B cell (primary cell): ENCODE measurements around the gene ZIC5. TPM values are rescaled to one million over a fixed set of nuclear protein-coding genes. Genes with fewer than 3 reads are reported as not detected.

Experiments
- ATAC-seq: fragments of 200-7000 bp; cut with Tn5 transposase; one replicate; pipeline ENCODE4 v1.10.0; 2021; ENCODE audit warnings: low read depth, mild to moderate bottlenecking, moderate number of reproducible peaks, moderate library complexity
- CTCF ChIA-PET: fragments of 350-600 bp; sonication (Branson Sonifier 250); formaldehyde crosslinking; loops from one replicate; lab custom pipeline; 2021; ENCODE audit warnings: antibody characterized with exemption, inconsistent platforms; lab: Charles Lee
- POLR2A ChIA-PET: fragments of 350-600 bp; sonication (Branson Sonifier 250); formaldehyde crosslinking; loops from one replicate; lab custom pipeline; 2021; ENCODE audit warnings: antibody characterized with exemption; lab: Charles Lee
- DNase-seq: peaks from one replicate; pipeline ENCODE4 v3.0.0; 2013
- H2AFZ ChIP-seq: 2 replicates; pipeline ENCODE4 v1.6.1; 2012; ENCODE audit warnings: mild to moderate bottlenecking, low read depth, low read length; ENCODE audit not compliant: insufficient read depth, poor library complexity, severe bottlenecking
- H3K27ac ChIP-seq, 2 donors: 1 replicate in 1 of 2; 2 replicates in 1 of 2; pipeline ENCODE4 v1.5.1; 2012 to 2013; ENCODE audit warnings: low read length in 2 of 2, mild to moderate bottlenecking in 2 of 2, moderate library complexity in 1 of 2
- H3K27me3 ChIP-seq, 4 experiments: fragments of 200-600 bp in 1 of 4; sonication (generic) in 1 of 4; replicated peaks in 1 of 4; 1 replicate in 2 of 4; 2 replicates in 2 of 4; pipeline versions ENCODE4 v1.6.1 to v1.7.0; 2013 to 2016; ENCODE audit warnings: low read length in 3 of 4, mild to moderate bottlenecking in 2 of 4, mixed read lengths in 1 of 4, moderate library complexity in 1 of 4; ENCODE audit not compliant: insufficient read depth in 4 of 4, control insufficient read depth in 3 of 4; ENCODE audit errors: control extremely low read depth in 1 of 4
- H3K36me3 ChIP-seq, 2 experiments: replicated peaks in 1 of 2; 1 replicate in 1 of 2; 2 replicates in 1 of 2; pipeline versions ENCODE4 v1.6.1 to v1.7.1; 2013; ENCODE audit warnings: low read length in 1 of 2; ENCODE audit not compliant: insufficient read depth in 2 of 2, control insufficient read depth in 1 of 2; ENCODE audit errors: control extremely low read depth in 1 of 2, extremely low read depth in 1 of 2
- H3K4me1 ChIP-seq, 2 donors: fragments of 200-600 bp in 1 of 2; sonication (generic) in 1 of 2; 1 replicate in 1 of 2; 2 replicates in 1 of 2; pipeline versions ENCODE4 v1.5.1 to v1.6.1; 2013 to 2017; ENCODE audit warnings: low read length in 2 of 2; ENCODE audit not compliant: control insufficient read depth in 2 of 2, insufficient read depth in 2 of 2
- H3K4me2 ChIP-seq: replicated peaks from 2 replicates; pipeline ENCODE3; 2012; ENCODE audit warnings: mild to moderate bottlenecking, low read depth, low read length; ENCODE audit not compliant: poor library complexity, severe bottlenecking
- H3K4me3 ChIP-seq, 5 experiments: fragments of 200-600 bp in 1 of 5; sonication (generic) in 1 of 5; 1 replicate in 3 of 5; 2 replicates in 2 of 5; pipeline versions ENCODE4 v1.5.1 to v1.7.0; 2011 to 2016; ENCODE audit warnings: low read length in 4 of 5, mild to moderate bottlenecking in 4 of 5, low read depth in 2 of 5, control low read depth in 1 of 5, moderate library complexity in 1 of 5; ENCODE audit not compliant: insufficient read depth in 1 of 5; ENCODE audit errors: control extremely low read depth in 1 of 5, extremely low read depth in 1 of 5
- H3K79me2 ChIP-seq: fragments of 200-600 bp; sonication (generic); one replicate; pipeline ENCODE4 v1.6.0; 2016; ENCODE audit warnings: low read length; ENCODE audit not compliant: control insufficient read depth, insufficient read depth
- H3K9ac ChIP-seq: fragments of 200-600 bp; sonication (generic); 2 replicates; pipeline ENCODE4 v1.6.1; 2017; ENCODE audit warnings: mild to moderate bottlenecking, low read length, moderate library complexity
- H3K9me3 ChIP-seq, 3 donors: one replicate each; pipeline versions ENCODE4 v1.6.1 to v1.7.1; 2013; ENCODE audit warnings: low read length in 2 of 3; ENCODE audit not compliant: control insufficient read depth in 2 of 3, insufficient read depth in 1 of 3; ENCODE audit errors: control extremely low read depth in 1 of 3
- H4K20me1 ChIP-seq: 2 replicates; pipeline ENCODE4 v1.6.0; 2012; ENCODE audit warnings: mild to moderate bottlenecking, low read length; ENCODE audit not compliant: insufficient read depth, control insufficient read depth, poor library complexity, severe bottlenecking
- H3K27ac Mint-ChIP-seq: one replicate; pipeline ENCODE4 v1.8.0; 2021; ENCODE audit warnings: mixed read lengths
- H3K27me3 Mint-ChIP-seq: one replicate; pipeline ENCODE4 v1.8.0; 2021; ENCODE audit warnings: mixed read lengths
- H3K4me1 Mint-ChIP-seq: one replicate; pipeline ENCODE4 v1.8.0; 2021; ENCODE audit warnings: mixed read lengths
- H3K4me3 Mint-ChIP-seq: one replicate; pipeline ENCODE4 v1.8.0; 2021; ENCODE audit warnings: mixed read lengths
- H3K9me3 Mint-ChIP-seq: one replicate; pipeline ENCODE4 v1.8.0; 2022; ENCODE audit warnings: mixed read lengths; ENCODE audit not compliant: insufficient read depth
- EZH2 ChIP-seq: IDR thresholded peaks from 2 replicates; pipeline ENCODE4 v1.6.1; 2012; ENCODE audit warnings: borderline replicate concordance, low read depth, mild to moderate bottlenecking, moderate library complexity, low read length; ENCODE audit not compliant: insufficient read depth, poor library complexity, severe bottlenecking
- WGBS: methylation state at CpG from one replicate; pipeline ENCODE4 v1.1.5; 2013; ENCODE audit warnings: missing lambda C conversion rate; ENCODE audit not compliant: insufficient coverage; 5-methylcytosine and 5-hydroxymethylcytosine counted together
- intact Hi-C: fragments of 100-400 bp; cut with micrococcal nuclease; formaldehyde crosslinking; loops from one replicate; pipeline ENCODE4 v1.10.0; 2022
- polyA plus RNA-seq: library from polyadenylated mRNA; depleted of rRNA; stranded (reverse); fragments of >200 nt; gene quantifications from 2 replicates; pipeline ENCODE4 v1.2.3, GENCODE V29; 2012
- total RNA-seq, 2 donors: library from RNA; stranded (reverse); fragments of 120-200 nt in 1 of 2; gene quantifications; 1 replicate in 1 of 2; 2 replicates in 1 of 2; pipeline versions ENCODE4 v1.2.3 to v1.2.4, GENCODE V29; 2013 to 2022
- TF ChIP-seq, protein P1 (sequence below): fragments of 200-600 bp; IDR thresholded peaks from one replicate; pipeline ENCODE4 v1.8.0; 2022; ENCODE audit warnings: antibody characterized with exemption, mild to moderate bottlenecking

Gene ZIC5
- total and polyA plus RNA-seq, 2 donors (not counting 1 experiment from before 2014, with no cell fraction given), result not detected

DNA sequence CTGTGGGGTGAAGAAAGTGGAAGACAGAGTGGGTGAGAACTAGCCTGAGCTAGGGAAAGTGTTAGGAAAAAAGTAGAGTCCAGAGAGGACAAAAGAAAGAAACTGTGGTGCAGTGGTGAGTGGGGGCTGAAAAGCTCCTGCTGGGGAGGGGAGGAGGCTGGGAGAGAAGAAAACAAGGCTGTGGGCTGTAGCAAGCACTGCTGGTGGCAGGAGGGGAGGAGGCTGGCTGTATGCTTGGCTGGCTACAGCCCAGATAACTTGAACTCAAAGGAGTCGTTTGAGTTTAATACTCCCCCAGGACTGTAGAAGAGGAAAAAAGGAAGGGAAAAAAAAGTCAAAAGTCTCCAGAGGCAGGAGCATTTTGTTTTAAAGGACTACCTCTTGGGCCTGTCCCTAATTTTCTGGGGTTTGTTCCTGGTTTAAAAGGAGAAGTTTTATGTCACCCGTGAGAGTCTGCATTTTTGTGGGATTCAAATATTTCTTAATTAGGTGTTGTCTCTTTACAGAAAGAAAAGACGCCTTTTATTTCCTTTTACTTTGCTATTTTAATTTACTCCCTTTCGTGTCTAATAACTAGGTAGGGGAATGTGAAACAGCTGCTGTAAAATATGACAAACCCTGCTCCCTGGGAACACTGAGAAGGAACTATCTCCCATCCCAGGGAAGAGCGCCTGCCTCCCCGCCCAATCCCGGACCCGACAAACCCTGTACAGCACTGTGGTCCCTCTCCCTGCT is 21.7 kb downstream of the ZIC5 start:
- no peaks in the 10 kb centered on the region for H3K4me1 Mint-ChIP-seq
- POLR2A ChIA-PET, result no interaction called here
- peaks cover 67% of the 10 kb centered on the region for H3K27me3 Mint-ChIP-seq

More for the DNA sequence above, 21.7 kb downstream of the ZIC5 start:
- no peak for TF ChIP-seq EZH2
- TF ChIP-seq, protein P1, sequence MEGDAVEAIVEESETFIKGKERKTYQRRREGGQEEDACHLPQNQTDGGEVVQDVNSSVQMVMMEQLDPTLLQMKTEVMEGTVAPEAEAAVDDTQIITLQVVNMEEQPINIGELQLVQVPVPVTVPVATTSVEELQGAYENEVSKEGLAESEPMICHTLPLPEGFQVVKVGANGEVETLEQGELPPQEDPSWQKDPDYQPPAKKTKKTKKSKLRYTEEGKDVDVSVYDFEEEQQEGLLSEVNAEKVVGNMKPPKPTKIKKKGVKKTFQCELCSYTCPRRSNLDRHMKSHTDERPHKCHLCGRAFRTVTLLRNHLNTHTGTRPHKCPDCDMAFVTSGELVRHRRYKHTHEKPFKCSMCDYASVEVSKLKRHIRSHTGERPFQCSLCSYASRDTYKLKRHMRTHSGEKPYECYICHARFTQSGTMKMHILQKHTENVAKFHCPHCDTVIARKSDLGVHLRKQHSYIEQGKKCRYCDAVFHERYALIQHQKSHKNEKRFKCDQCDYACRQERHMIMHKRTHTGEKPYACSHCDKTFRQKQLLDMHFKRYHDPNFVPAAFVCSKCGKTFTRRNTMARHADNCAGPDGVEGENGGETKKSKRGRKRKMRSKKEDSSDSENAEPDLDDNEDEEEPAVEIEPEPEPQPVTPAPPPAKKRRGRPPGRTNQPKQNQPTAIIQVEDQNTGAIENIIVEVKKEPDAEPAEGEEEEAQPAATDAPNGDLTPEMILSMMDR, result no peak
- Histone ChIP-seq H3K79me2 (no peaks in the 10 kb centered on the region), H4K20me1 (no peaks in the 10 kb centered on the region), H2AFZ (no peak overlapping the region), H3K4me2 (no peak overlapping the region), H3K9ac (no peak overlapping the region), H3K4me1 (no peaks in the 10 kb centered on the region), H3K27me3 (peaks cover 0 to 34% (median 5%) of the 10 kb centered on the region in 4 experiments), H3K4me3 (no peak overlapping the region), H3K9me3 (peaks cover 0 to 3% (median 0%) of the 10 kb centered on the region in 3 donors), H3K36me3 (no peaks in the 10 kb centered on the region), H3K27ac (no peak overlapping the region)
- Mint-ChIP-seq H3K9me3 (no peaks in the 10 kb centered on the region), H3K27ac (no peak overlapping the region), H3K4me3 (no peak overlapping the region)
- ATAC-seq (no peak), DNase-seq (no peak)
- CTCF ChIA-PET, result no interaction called here
- intact Hi-C loops, result no loop called here
- WGBS, result no CpG with 5 or more reads among the region's 8 CpGs
